HCEC 1CT (cell line): ENCODE data around the gene NPIPB6.
A peak's percentile ranks its signal among the peaks of the same experiment; 100 is the strongest.
"Not testable (repeated sequence)": the region's sequence is repeated elsewhere in the genome, so short reads cannot be mapped to it uniquely, and the experiment has no call there.

Experiments used
- DNase-seq: peaks from one replicate; pipeline ENCODE4 v3.0.0-alpha.2; 2017

NPIPB6 gene

GRCh38 chr16:28363408-28363807, at the start of gene NPIPB6:
Gene NPIPB6 (minus strand): TSS chr16:28363508. CDS start chr16:28362822, 686 bp downstream.
- DNase-seq: not testable (repeated sequence)

DNA sequence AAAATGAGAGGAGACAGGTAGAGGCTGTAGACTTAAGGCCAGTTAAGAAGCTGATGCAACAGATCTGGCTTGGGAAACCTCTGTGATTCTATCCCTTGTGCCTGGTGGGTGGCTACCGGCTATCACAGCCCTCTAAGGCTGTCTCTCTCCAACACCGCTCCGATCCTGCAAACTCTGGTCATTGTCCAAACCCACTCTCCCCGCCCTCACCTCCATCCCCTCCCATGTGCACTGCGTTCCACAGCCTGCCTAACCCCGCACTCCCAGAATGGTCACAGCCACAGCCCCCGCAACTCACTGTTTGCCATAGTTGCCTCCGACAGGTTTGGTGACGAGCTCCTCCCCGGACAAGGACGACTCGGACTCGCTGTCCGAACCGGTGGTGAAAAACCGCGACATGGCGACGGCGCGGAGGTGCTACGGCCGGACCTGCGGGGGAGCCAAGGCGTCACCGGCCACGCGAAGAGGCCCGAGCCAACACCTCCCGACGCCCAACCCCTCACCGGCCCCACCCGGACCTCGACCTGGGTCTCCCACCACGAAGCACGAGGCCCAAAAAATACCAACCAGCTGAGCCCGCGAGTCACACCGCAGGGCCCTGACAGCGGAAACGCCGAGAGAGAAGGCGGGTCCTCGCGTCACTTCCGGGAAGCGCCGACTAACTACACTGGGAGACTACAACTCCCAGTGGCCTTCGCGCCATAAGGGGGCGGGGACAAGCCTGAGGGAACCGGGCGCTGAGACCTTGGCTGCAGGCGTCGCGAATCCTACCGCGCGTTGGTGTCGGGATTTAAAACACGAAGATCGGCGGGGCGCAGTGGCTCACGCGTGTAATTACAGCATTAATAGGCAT, 40.1 kb upstream of the NPIPB6 start, which contains the start of gene EIF3CL:
EIF3CL (minus strand) TSS at position 622 of the 853 bp plus-strand sequence; CDS start at position 399, 223 bp downstream.
- DNase-seq: not testable (repeated sequence)

DNA sequence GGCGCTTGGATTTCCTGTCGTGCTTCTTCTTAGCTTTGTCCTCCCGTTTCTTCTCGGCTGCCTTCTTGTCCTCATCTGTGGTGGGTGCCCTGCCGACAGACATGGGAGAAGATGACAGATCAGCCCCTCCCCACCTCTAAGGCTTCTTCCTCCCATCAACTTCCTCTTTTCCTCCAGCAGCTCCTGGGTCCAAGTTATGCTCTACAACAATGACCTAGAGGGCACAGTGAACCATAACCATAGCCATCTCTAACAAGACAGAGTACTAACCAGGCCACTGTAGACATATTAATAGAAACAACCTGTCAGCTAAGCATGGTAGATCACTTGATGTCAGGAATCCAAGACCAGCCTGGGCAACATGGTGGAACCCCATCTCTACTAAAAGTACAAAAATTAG, 28.7 kb upstream of the NPIPB6 start:
- not testable (repeated sequence) for DNase-seq

GRCh38 chr16:28382177-28382867, 19.0 kb upstream of the NPIPB6 start:
- DNase-seq: not testable (repeated sequence)

- not testable (repeated sequence) for DNase-seq
Observed at GRCh38 chr16:28377822-28378221, 14.5 kb upstream of the NPIPB6 start.

DNA sequence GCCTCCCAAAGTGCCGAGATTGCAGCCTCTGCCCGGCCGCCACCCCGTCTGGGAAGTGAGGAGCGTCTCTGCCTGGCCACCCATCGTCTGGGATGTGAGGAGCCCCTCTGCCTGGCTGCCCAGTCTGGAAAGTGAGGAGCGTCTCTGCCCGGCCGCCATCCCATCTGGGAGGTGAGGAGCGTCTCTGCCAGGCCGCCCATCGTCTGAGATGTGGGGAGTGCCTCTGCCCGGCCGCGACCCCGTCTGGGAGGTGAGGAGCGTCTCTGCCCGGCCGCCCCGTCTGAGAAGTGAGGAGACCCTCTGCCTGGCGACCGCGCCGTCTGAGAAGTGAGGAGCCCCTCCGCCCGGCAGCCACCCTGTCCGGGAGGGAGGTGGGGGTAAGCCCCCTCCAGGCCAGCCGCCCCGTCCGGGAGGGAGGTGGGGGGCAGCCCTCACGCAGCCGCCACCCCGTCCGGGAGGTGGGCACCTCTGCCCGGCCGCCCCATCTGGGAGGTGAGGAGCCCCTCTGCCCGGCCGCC, 13.9 kb upstream of the NPIPB6 start:
- not testable (repeated sequence) for DNase-seq

DNA sequence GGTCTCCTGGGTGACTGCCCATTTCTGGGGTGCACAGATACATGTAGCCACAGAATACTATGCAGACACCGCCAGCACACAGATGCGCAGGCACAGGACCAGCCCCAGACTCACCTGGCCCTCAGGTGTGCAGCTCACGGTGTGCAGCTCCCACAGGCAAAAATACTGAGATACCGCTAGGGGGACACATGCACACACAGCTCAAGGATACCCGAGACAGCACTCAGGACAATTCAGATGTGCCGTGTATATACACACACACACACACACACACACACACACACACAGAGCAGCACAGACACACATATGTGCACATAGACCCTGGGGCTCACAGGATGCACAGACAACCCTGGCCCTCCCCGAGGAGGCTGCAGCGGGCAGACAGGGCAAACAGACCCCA, 11.8 kb upstream of the NPIPB6 start:
- DNase-seq: not testable (repeated sequence)

GRCh38 chr16:28374281-28374680, 11.0 kb upstream of the NPIPB6 start:
- not testable (repeated sequence) for DNase-seq

GRCh38 chr16:28367926-28368325, 4.6 kb upstream of the NPIPB6 start:
- not testable (repeated sequence) for DNase-seq

- DNase-seq: not testable (repeated sequence)
Observed at GRCh38 chr16:28364268-28365173, 1.2 kb upstream of the NPIPB6 start.

GRCh38 chr16:28362600-28362999, 708 bp downstream of the NPIPB6 start:
- not testable (repeated sequence) for DNase-seq

- DNase-seq: not testable (repeated sequence)
Observed at GRCh38 chr16:28338230-28338629, 25.1 kb downstream of the NPIPB6 start.

- not testable (repeated sequence) for DNase-seq
Observed at GRCh38 chr16:28336940-28337710, 26.2 kb downstream of the NPIPB6 start.

- not testable (repeated sequence) for DNase-seq
Observed at GRCh38 chr16:28335678-28336077, 27.6 kb downstream of the NPIPB6 start.

DNA sequence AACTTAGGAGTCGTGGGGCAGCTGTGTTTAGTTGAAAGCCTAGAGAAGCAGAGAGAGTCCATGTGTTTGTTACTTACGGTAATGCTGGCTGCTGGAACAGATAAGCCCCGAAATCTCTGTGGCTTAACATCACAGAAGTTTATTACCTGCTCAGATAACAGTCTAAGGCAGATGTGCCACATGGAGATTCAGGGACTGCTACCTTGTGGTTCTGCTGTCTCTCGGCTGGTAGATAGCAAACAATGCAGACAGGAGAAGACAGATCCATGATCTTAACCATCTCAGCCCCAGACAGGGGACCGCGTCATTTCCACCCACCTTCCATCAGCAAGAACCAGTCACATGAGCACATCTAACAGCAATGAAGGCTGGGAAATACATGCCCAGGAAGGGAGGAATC, 30.7 kb downstream of the NPIPB6 start:
- DNase-seq: not testable (repeated sequence)

DNA sequence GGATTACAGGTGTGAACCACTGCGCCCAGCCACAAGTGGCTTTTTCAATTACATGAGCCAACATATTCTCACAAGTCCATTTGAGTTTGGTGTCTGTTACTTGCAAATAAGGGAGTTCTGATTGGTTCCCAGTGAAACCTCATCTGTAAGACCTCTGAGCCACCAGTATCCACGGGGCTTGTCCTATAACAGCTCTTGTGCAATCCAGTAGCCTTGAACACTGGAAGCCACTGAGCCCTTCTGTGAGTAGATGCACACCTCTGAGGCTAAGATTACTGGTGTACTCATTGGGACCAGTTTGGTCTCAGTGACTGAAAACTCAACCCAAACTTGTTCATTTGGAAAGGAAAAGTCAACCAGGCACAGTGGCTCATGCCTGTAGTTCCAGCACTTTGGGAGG, 32.3 kb downstream of the NPIPB6 start:
- DNase-seq: not testable (repeated sequence)

- not testable (repeated sequence) for DNase-seq
Observed at GRCh38 chr16:28330232-28330631, 33.1 kb downstream of the NPIPB6 start.

DNA sequence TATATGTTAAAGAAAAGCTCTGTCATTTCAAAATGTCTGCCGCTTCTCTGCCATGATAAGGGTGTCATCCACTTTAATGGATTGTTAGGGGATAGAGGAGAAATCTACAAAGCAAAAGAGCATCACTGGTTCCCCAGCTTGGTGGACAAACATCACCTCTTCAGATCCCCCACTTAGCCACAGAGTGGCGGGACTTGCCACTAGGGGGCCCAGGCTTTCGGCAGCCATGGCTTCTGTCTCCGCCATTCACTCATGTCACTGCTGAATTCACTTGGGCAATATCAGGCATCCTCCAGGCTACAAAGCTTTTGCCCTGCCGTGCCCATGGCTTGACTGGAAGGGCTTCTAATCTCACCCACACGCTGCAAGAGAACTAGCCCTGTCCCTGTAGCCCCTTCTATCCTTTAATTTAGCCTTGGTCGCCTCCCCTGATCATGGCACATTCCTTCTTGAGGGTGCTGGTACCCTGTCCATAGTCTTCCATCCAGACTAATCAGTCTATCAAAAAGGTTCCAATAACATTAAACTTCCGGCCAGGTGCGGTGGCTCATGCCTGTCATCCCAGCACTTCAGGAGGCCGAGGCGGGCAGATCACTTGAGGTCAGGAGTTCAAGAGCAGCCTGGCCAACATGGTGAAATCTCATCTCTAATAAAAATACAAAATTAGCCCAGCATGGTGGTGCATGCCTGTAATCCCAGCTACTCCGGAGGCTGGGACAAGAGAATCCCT, 36.3 kb downstream of the NPIPB6 start:
- peak; percentile 42 for DNase-seq

- DNase-seq: no peak
Observed at GRCh38 chr16:28324887-28325279, 38.4 kb downstream of the NPIPB6 start.

- DNase-seq: no peak
Observed at GRCh38 chr16:28324235-28324886, 38.9 kb downstream of the NPIPB6 start.
